WTC11 (cell line): ENCODE results near the gene PNPLA8. TPM values are rescaled to one million over a fixed set of nuclear protein-coding genes. Genes with fewer than 3 reads are reported as not detected.
"Not testable (repeated sequence)": the region's sequence is repeated elsewhere in the genome, so short reads cannot be mapped to it uniquely, and the experiment has no call there.

Experiments
- ATAC-seq: fragments of 200-7000 bp; cut with Tn5 transposase; 2 replicates; pipeline ENCODE4 v1.10.0; 2021; ENCODE audit warnings: mild to moderate bottlenecking, moderate library complexity
- CTCF ChIA-PET: fragments of 300-600 bp; sonication (Branson Sonifier 250); formaldehyde crosslinking; loops from one replicate; lab custom pipeline; 2021; ENCODE audit warnings: antibody characterized with exemption; lab: Charles Lee
- POLR2A ChIA-PET: fragments of 350-600 bp; sonication (Branson Sonifier 250); formaldehyde crosslinking; loops from one replicate; lab custom pipeline; 2021; ENCODE audit warnings: antibody characterized with exemption; lab: Charles Lee
- DNase-seq: peaks from one replicate; pipeline ENCODE4 v3.0.0; 2021; ENCODE audit warnings: low spot score
- H3K27ac Mint-ChIP-seq: 2 replicates; pipeline ENCODE4 v1.8.0; 2021; ENCODE audit warnings: mixed read lengths
- H3K27me3 Mint-ChIP-seq: 2 replicates; pipeline ENCODE4 v1.8.0; 2021; ENCODE audit warnings: low read depth, mild to moderate bottlenecking, moderate library complexity, mixed read lengths
- H3K36me3 Mint-ChIP-seq: 2 replicates; pipeline ENCODE4 v1.8.0; 2021; ENCODE audit warnings: mixed read lengths
- H3K4me1 Mint-ChIP-seq: 2 replicates; pipeline ENCODE4 v1.8.0; 2022; ENCODE audit warnings: mixed read lengths
- H3K4me3 Mint-ChIP-seq: 2 replicates; pipeline ENCODE4 v1.8.0; 2021; ENCODE audit warnings: mild to moderate bottlenecking, moderate library complexity, mixed read lengths
- H3K9me3 Mint-ChIP-seq: 2 replicates; pipeline ENCODE4 v1.8.0; 2021; ENCODE audit warnings: mixed read lengths
- ATF1 ChIP-seq: sonication (generic); formaldehyde crosslinking; IDR thresholded peaks from 2 replicates; pipeline ENCODE4 v1.8.1; 2023; ENCODE audit warnings: mild to moderate bottlenecking, moderate library complexity, missing genetic modification reagents
- ATF3 ChIP-seq: sonication (generic); formaldehyde crosslinking; conservative IDR thresholded peaks from 2 replicates; pipeline ENCODE4 v1.8.1; 2022; ENCODE audit warnings: mild to moderate bottlenecking, missing genetic modification reagents
- CREM ChIP-seq: sonication (generic); formaldehyde crosslinking; IDR thresholded peaks from 2 replicates; pipeline ENCODE4 v1.8.1; 2022; ENCODE audit warnings: mild to moderate bottlenecking, missing genetic modification reagents, moderate library complexity
- E2F5 ChIP-seq: sonication (generic); formaldehyde crosslinking; IDR thresholded peaks from 2 replicates; pipeline ENCODE4 v1.8.1; 2022; ENCODE audit warnings: mild to moderate bottlenecking, moderate library complexity, missing genetic modification reagents
- EMX1 ChIP-seq: fragments of 250-450 bp; sonication (Bioruptor Pico); IDR thresholded peaks from 2 replicates; pipeline ENCODE4 v1.8.0; 2021; ENCODE audit warnings: mild to moderate bottlenecking
- HMGA2 ChIP-seq: fragments of 250-450 bp; sonication (Bioruptor Pico); IDR thresholded peaks from 2 replicates; pipeline ENCODE4 v1.4.0; 2021; ENCODE audit warnings: mild to moderate bottlenecking, moderate library complexity
- IRF2 ChIP-seq: sonication (generic); formaldehyde crosslinking; IDR thresholded peaks from 2 replicates; pipeline ENCODE4 v1.8.0; 2022; ENCODE audit warnings: low read depth, missing genetic modification reagents, borderline replicate concordance
- JUN ChIP-seq: sonication (generic); formaldehyde crosslinking; IDR thresholded peaks from 2 replicates; pipeline ENCODE4 v1.8.0; 2023; ENCODE audit warnings: mild to moderate bottlenecking, missing genetic modification reagents
- KAT7 ChIP-seq: sonication (generic); formaldehyde crosslinking; IDR thresholded peaks from 2 replicates; pipeline ENCODE4 v1.8.1; 2023; ENCODE audit warnings: missing genetic modification reagents, mild to moderate bottlenecking, borderline replicate concordance
- NFYB ChIP-seq: sonication (generic); formaldehyde crosslinking; conservative IDR thresholded peaks from 2 replicates; pipeline ENCODE4 v1.8.0; 2022; ENCODE audit warnings: low read depth, missing genetic modification reagents
- PRRX2 ChIP-seq: fragments of 250-450 bp; sonication (Bioruptor Pico); IDR thresholded peaks from 2 replicates; pipeline ENCODE4 v1.8.0; 2021; ENCODE audit warnings: mild to moderate bottlenecking
- SMAD4 ChIP-seq: sonication (generic); formaldehyde crosslinking; IDR thresholded peaks from 2 replicates; pipeline ENCODE4 v1.8.0; 2022; ENCODE audit warnings: mild to moderate bottlenecking, missing genetic modification reagents
- SOX15 ChIP-seq: fragments of 250-450 bp; sonication (Bioruptor Pico); IDR thresholded peaks from 2 replicates; pipeline ENCODE4 v1.9.0; 2021; ENCODE audit warnings: mild to moderate bottlenecking
- STAT6 ChIP-seq: sonication (generic); formaldehyde crosslinking; conservative IDR thresholded peaks from 2 replicates; pipeline ENCODE4 v1.8.1; 2023; ENCODE audit warnings: mild to moderate bottlenecking, low read depth, missing genetic modification reagents, moderate library complexity
- TP53 ChIP-seq: sonication (generic); formaldehyde crosslinking; IDR thresholded peaks from 2 replicates; pipeline ENCODE4 v1.8.1; 2023; ENCODE audit warnings: mild to moderate bottlenecking, missing genetic modification reagents
- ZNF281 ChIP-seq: sonication (generic); formaldehyde crosslinking; IDR thresholded peaks from 2 replicates; pipeline ENCODE4 v1.8.0; 2023; ENCODE audit warnings: mild to moderate bottlenecking, missing genetic modification reagents
- ZNF317 ChIP-seq: sonication (generic); formaldehyde crosslinking; IDR thresholded peaks from 2 replicates; pipeline ENCODE4 v1.8.1; 2023; ENCODE audit warnings: low read depth, mild to moderate bottlenecking, moderate library complexity, missing genetic modification reagents, borderline replicate concordance
- total RNA-seq: library from RNA; stranded (reverse); gene quantifications from 3 replicates; pipeline ENCODE4 v1.2.3, GENCODE V29; 2021
- TF ChIP-seq, protein P1 (sequence below): sonication (generic); formaldehyde crosslinking; IDR thresholded peaks from 2 replicates; pipeline ENCODE4 v1.8.1; 2023; ENCODE audit warnings: mild to moderate bottlenecking, missing genetic modification reagents
- TF ChIP-seq, protein P2 (sequence below): fragments of 250-450 bp; sonication (Bioruptor Pico); IDR thresholded peaks from 2 replicates; pipeline ENCODE4 v2.1.2; 2022; ENCODE audit warnings: mild to moderate bottlenecking, moderate library complexity
- TF ChIP-seq, protein P3 (sequence below): sonication (generic); formaldehyde crosslinking; IDR thresholded peaks from 2 replicates; pipeline ENCODE4 v1.8.0; 2022; ENCODE audit warnings: mild to moderate bottlenecking, missing genetic modification reagents

Gene PNPLA8
- total RNA-seq, 1 experiment from 2014 or later: 12.4 TPM

- TF ChIP-seq, protein P1, sequence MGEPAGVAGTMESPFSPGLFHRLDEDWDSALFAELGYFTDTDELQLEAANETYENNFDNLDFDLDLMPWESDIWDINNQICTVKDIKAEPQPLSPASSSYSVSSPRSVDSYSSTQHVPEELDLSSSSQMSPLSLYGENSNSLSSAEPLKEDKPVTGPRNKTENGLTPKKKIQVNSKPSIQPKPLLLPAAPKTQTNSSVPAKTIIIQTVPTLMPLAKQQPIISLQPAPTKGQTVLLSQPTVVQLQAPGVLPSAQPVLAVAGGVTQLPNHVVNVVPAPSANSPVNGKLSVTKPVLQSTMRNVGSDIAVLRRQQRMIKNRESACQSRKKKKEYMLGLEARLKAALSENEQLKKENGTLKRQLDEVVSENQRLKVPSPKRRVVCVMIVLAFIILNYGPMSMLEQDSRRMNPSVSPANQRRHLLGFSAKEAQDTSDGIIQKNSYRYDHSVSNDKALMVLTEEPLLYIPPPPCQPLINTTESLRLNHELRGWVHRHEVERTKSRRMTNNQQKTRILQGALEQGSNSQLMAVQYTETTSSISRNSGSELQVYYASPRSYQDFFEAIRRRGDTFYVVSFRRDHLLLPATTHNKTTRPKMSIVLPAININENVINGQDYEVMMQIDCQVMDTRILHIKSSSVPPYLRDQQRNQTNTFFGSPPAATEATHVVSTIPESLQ (CRISPR knock-in tag): no peak
- TF ChIP-seq ZNF281 (CRISPR knock-in tag) (no peak), ZNF317 (CRISPR knock-in tag) (no peak), ATF3 (CRISPR knock-in tag) (no peak), E2F5 (CRISPR knock-in tag) (no peak), JUN (no peak), ATF1 (CRISPR knock-in tag) (no peak), EMX1 (CRISPR knock-in tag) (no peak), SOX15 (CRISPR knock-in tag) (no peak), IRF2 (CRISPR knock-in tag) (no peak), CREM (CRISPR knock-in tag) (no peak), SMAD4 (CRISPR knock-in tag) (no peak)
- Mint-ChIP-seq H3K4me1 (no peaks in the 10 kb centered on the region; the same call in 1 of the 2 replicates), H3K27me3 (peaks cover 3% of the 10 kb centered on the region; the same call in 1 of the 2 replicates), H3K9me3 (peaks cover 20% of the 10 kb centered on the region), H3K36me3 (peaks cover 23% of the 10 kb centered on the region), H3K4me3 (no peak overlapping the region), H3K27ac (no peak overlapping the region)
- ChIA-PET POLR2A (no interaction called here), CTCF (no interaction called here)
- ATAC-seq: no peak
- no peak for DNase-seq
Observed at GRCh38 chr7:108557617-108558016, 31.7 kb upstream of the PNPLA8 start.

- no peak for ATAC-seq
- no peak for TF ChIP-seq STAT6 (CRISPR knock-in tag)
- TF ChIP-seq KAT7 (CRISPR knock-in tag): no peak
- TF ChIP-seq, protein P2, sequence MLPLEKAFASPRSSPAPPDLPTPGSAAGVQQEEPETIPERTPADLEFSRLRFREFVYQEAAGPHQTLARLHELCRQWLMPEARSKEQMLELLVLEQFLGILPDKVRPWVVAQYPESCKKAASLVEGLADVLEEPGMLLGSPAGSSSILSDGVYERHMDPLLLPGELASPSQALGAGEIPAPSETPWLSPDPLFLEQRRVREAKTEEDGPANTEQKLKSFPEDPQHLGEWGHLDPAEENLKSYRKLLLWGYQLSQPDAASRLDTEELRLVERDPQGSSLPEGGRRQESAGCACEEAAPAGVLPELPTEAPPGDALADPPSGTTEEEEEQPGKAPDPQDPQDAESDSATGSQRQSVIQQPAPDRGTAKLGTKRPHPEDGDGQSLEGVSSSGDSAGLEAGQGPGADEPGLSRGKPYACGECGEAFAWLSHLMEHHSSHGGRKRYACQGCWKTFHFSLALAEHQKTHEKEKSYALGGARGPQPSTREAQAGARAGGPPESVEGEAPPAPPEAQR (CRISPR knock-in tag): no peak
- no peak for TF ChIP-seq TP53 (CRISPR knock-in tag)
- no peak for TF ChIP-seq NFYB (CRISPR knock-in tag)
- TF ChIP-seq, protein P3, sequence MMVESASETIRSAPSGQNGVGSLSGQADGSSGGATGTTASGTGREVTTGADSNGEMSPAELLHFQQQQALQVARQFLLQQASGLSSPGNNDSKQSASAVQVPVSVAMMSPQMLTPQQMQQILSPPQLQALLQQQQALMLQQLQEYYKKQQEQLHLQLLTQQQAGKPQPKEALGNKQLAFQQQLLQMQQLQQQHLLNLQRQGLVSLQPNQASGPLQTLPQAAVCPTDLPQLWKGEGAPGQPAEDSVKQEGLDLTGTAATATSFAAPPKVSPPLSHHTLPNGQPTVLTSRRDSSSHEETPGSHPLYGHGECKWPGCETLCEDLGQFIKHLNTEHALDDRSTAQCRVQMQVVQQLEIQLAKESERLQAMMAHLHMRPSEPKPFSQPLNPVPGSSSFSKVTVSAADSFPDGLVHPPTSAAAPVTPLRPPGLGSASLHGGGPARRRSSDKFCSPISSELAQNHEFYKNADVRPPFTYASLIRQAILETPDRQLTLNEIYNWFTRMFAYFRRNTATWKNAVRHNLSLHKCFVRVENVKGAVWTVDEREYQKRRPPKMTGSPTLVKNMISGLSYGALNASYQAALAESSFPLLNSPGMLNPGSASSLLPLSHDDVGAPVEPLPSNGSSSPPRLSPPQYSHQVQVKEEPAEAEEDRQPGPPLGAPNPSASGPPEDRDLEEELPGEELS (CRISPR knock-in tag): no peak
- no peak for TF ChIP-seq HMGA2 (CRISPR knock-in tag)
- TF ChIP-seq PRRX2 (CRISPR knock-in tag): no peak
- Mint-ChIP-seq H3K27ac (no peak overlapping the region), H3K9me3 (peaks cover 20% of the 10 kb centered on the region), H3K4me1 (no peaks in the 10 kb centered on the region; the same call in 1 of the 2 replicates), H3K27me3 (peaks cover 3% of the 10 kb centered on the region; the same call in 1 of the 2 replicates), H3K36me3 (peaks cover 23% of the 10 kb centered on the region), H3K4me3 (no peak overlapping the region)
- DNase-seq: no peak
- ChIA-PET CTCF (no interaction called here), POLR2A (no interaction called here)
Observed at GRCh38 chr7:108557191-108557590, 31.3 kb upstream of the PNPLA8 start.

DNA sequence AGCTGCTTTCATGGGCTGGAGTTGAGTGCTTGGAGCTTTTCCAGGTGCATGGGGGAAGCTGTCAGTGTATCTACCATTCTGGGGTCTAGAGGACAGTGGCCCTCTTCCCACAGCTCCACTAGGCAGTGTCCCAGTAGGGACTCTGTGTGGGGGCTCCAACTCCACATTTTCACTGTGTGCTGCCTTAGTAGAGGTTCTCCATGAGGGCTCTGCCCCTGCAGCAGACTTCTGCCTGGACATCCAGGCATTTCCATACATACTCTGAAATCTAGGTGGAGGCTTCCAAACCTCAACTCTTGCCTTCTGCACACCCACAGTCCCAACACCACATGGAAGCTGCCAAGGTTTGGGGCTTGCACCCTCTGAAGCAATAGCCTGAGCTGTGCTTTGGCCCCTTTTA, 30.7 kb upstream of the PNPLA8 start:
- H3K27ac Mint-ChIP-seq, CTCF ChIA-PET, H3K27me3 Mint-ChIP-seq, POLR2A ChIA-PET, ATAC-seq, H3K4me1 Mint-ChIP-seq, DNase-seq, H3K4me3 Mint-ChIP-seq: not testable (repeated sequence)
- peaks cover 23% of the 10 kb centered on the region for H3K36me3 Mint-ChIP-seq
- peaks cover 20% of the 10 kb centered on the region for H3K9me3 Mint-ChIP-seq
